ENCODE measurements around the gene VPREB1. TPM values are rescaled to one million over a fixed set of nuclear protein-coding genes. Genes with fewer than 3 reads are reported as not detected.

VPREB1 gene
- total and polyA plus RNA-seq, 2 experiments from 2014 or later: not detected

- Histone ChIP-seq H3K4me1 (ENCODE audit: low read depth) (no peaks in the 10 kb centered on the region), H3K4me3 (no peak overlapping the region), H3K9me3 (ENCODE audit: low read depth) (no peaks in the 10 kb centered on the region), H3K27me3 (peaks cover 93% of the 10 kb centered on the region), H3K36me3 (no peaks in the 10 kb centered on the region), H3K27ac (no peak overlapping the region)
- no peak for DNase-seq (ENCODE audit: low read depth in 1 of 2, low spot score in 1 of 2)
- no peak for TF ChIP-seq CTCF (IDR thresholded peaks at IDR 0.05; ENCODE audit: low read depth, low read length)
Measured at GRCh38 chr22:22228921-22229320, 15.7 kb upstream of the VPREB1 start.

- TF ChIP-seq CTCF (IDR thresholded peaks at IDR 0.05; ENCODE audit: low read depth, low read length): no peak
- no peaks in the 10 kb centered on the region for H3K9me3 ChIP-seq (ENCODE audit: low read depth)
- no peak overlapping the region for H3K4me3 ChIP-seq
- no peak overlapping the region for H3K27ac ChIP-seq
- H3K27me3 ChIP-seq: peaks cover 91% of the 10 kb centered on the region
- no peaks in the 10 kb centered on the region for H3K4me1 ChIP-seq (ENCODE audit: low read depth)
- no peak for DNase-seq (ENCODE audit: low read depth in 1 of 2, low spot score in 1 of 2)
- no peaks in the 10 kb centered on the region for H3K36me3 ChIP-seq
Measured at GRCh38 chr22:22229683-22230420, 14.7 kb upstream of the VPREB1 start.

GRCh38 chr22:22230438-22230837, 14.1 kb upstream of the VPREB1 start:
- Histone ChIP-seq H3K27ac (no peak overlapping the region), H3K27me3 (peaks cover 85% of the 10 kb centered on the region), H3K36me3 (no peaks in the 10 kb centered on the region), H3K9me3 (ENCODE audit: low read depth) (no peaks in the 10 kb centered on the region), H3K4me1 (ENCODE audit: low read depth) (no peaks in the 10 kb centered on the region), H3K4me3 (no peak overlapping the region)
- no peak for TF ChIP-seq CTCF (IDR thresholded peaks at IDR 0.05; ENCODE audit: low read depth, low read length)
- DNase-seq (ENCODE audit: low read depth in 1 of 2, low spot score in 1 of 2): no peak

GRCh38 chr22:22233081-22233480, 11.5 kb upstream of the VPREB1 start:
- TF ChIP-seq CTCF (IDR thresholded peaks at IDR 0.05; ENCODE audit: low read depth, low read length): no peak
- no peaks in the 10 kb centered on the region for H3K36me3 ChIP-seq
- H3K27me3 ChIP-seq: peaks cover 80% of the 10 kb centered on the region
- H3K4me1 ChIP-seq (ENCODE audit: low read depth): no peaks in the 10 kb centered on the region
- DNase-seq (ENCODE audit: low read depth in 1 of 2, low spot score in 1 of 2): no peak
- H3K4me3 ChIP-seq: no peak overlapping the region
- H3K27ac ChIP-seq: no peak overlapping the region
- no peaks in the 10 kb centered on the region for H3K9me3 ChIP-seq (ENCODE audit: low read depth)

GRCh38 chr22:22235558-22235957, 9.0 kb upstream of the VPREB1 start:
- no peaks in the 10 kb centered on the region for H3K4me1 ChIP-seq (ENCODE audit: low read depth)
- peak in 1 of 2 donors; percentile 29 for DNase-seq (ENCODE audit: low read depth in 1 of 2, low spot score in 1 of 2)
- peak; percentile 49 for TF ChIP-seq CTCF (IDR thresholded peaks at IDR 0.05; ENCODE audit: low read depth, low read length)
- peaks cover 78% of the 10 kb centered on the region for H3K27me3 ChIP-seq
- no peaks in the 10 kb centered on the region for H3K9me3 ChIP-seq (ENCODE audit: low read depth)
- no peak overlapping the region for H3K27ac ChIP-seq
- no peak overlapping the region for H3K4me3 ChIP-seq
- no peaks in the 10 kb centered on the region for H3K36me3 ChIP-seq
